Neural cell (in vitro differentiated cells): ENCODE measurements around the gene TEF. TPM values are rescaled to one million over a fixed set of nuclear protein-coding genes. Genes with fewer than 3 reads are reported as not detected.

Experiments
- H2AFZ ChIP-seq: fragments of 200-600, 300-800 bp; sonication (generic), shearing (Covaris generic); 2 replicates; pipeline ENCODE4 v1.6.0; 2014; ENCODE audit warnings: low read depth, mild to moderate bottlenecking, antibody characterized with exemption, low read length, moderate library complexity
- H3F3A ChIP-seq: fragments of 200-600 bp; shearing (Covaris generic); 2 replicates; pipeline ENCODE4 v1.6.1; 2016; ENCODE audit warnings: mild to moderate bottlenecking, moderate library complexity, mixed read lengths, antibody characterized with exemption, low read length; ENCODE audit not compliant: insufficient read depth, poor library complexity, severe bottlenecking
- H3K27ac ChIP-seq: fragments of 200-600, 300-800 bp; sonication (generic), shearing (Covaris generic); 2 replicates; pipeline ENCODE4 v1.5.1; 2014; ENCODE audit warnings: mild to moderate bottlenecking, low read length, moderate library complexity
- H3K27me3 ChIP-seq: fragments of 300-800, 200-600 bp; sonication (generic), shearing (Covaris generic); 2 replicates; pipeline ENCODE4 v1.6.0; 2014; ENCODE audit warnings: mild to moderate bottlenecking, low read depth, low read length, moderate library complexity; ENCODE audit not compliant: insufficient read depth
- H3K36me3 ChIP-seq: fragments of 300-800, 200-600 bp; sonication (generic), shearing (Covaris generic); 2 replicates; pipeline ENCODE4 v1.5.1; 2014; ENCODE audit warnings: mild to moderate bottlenecking, antibody characterized with exemption, low read length, moderate library complexity; ENCODE audit not compliant: insufficient read depth
- H3K4me2 ChIP-seq: fragments of 300-800, 200-600 bp; sonication (generic), shearing (Covaris generic); 2 replicates; pipeline ENCODE4 v1.6.0; 2014; ENCODE audit warnings: mild to moderate bottlenecking, low read length
- H3K4me3 ChIP-seq: fragments of 300-800, 200-600 bp; sonication (generic), shearing (Covaris generic); 2 replicates; pipeline ENCODE4 v1.5.1; 2014; ENCODE audit warnings: mild to moderate bottlenecking, low read length, moderate library complexity
- H3K79me2 ChIP-seq: fragments of 200-600 bp; shearing (Covaris generic); replicated peaks from 2 replicates; pipeline ENCODE4 v1.6.0; 2014; ENCODE audit warnings: mild to moderate bottlenecking, low read length, moderate library complexity; ENCODE audit not compliant: insufficient read depth
- H3K9ac ChIP-seq: fragments of 300-800, 200-600 bp; sonication (generic), shearing (Covaris generic); 2 replicates; pipeline ENCODE4 v1.6.1; 2016; ENCODE audit warnings: mild to moderate bottlenecking, low read length, mixed read lengths
- H3K9me2 ChIP-seq: fragments of 200-600 bp; shearing (Covaris generic); 2 replicates; pipeline ENCODE4 v1.6.1; 2016; ENCODE audit warnings: mild to moderate bottlenecking, low read length, mixed read lengths; ENCODE audit not compliant: insufficient read depth
- H3K9me3 ChIP-seq: fragments of 200-600, 300-800 bp; sonication (generic), shearing (Covaris generic); 2 replicates; pipeline ENCODE4 v1.6.1; 2016; ENCODE audit warnings: mild to moderate bottlenecking, mixed run types, low read length, moderate library complexity, mixed read lengths
- H4K20me1 ChIP-seq: fragments of 200-600 bp; shearing (Covaris generic); 2 replicates; pipeline ENCODE4 v1.6.1; 2016; ENCODE audit warnings: mild to moderate bottlenecking, mixed run types; ENCODE audit not compliant: insufficient read depth
- CTCF ChIP-seq: fragments of 450-650 bp; IDR thresholded peaks from 2 replicates; pipeline ENCODE4 v1.5.1; 2014; ENCODE audit warnings: antibody characterized with exemption, mild to moderate bottlenecking, moderate library complexity; ENCODE audit not compliant: poor library complexity, severe bottlenecking
- EP300 ChIP-seq: fragments of 450-650 bp; conservative IDR thresholded peaks from 2 replicates; pipeline ENCODE4 v1.6.1; 2014; ENCODE audit warnings: antibody characterized with exemption, mild to moderate bottlenecking, moderate library complexity; ENCODE audit not compliant: poor library complexity, severe bottlenecking
- EZH2 ChIP-seq: fragments of 200-600, 300-800 bp; shearing (Covaris generic), sonication (generic); IDR thresholded peaks from 2 replicates; pipeline ENCODE4 v1.6.1; 2014; ENCODE audit warnings: antibody characterized with exemption, low read length, borderline replicate concordance, mild to moderate bottlenecking; ENCODE audit not compliant: insufficient read depth, poor library complexity, severe bottlenecking
- MXI1 ChIP-seq: fragments of 450-650 bp; conservative IDR thresholded peaks from 2 replicates; pipeline ENCODE4 v1.6.1; 2014; ENCODE audit warnings: antibody characterized with exemption, mild to moderate bottlenecking; ENCODE audit not compliant: poor library complexity, severe bottlenecking
- POLR2AphosphoS5 ChIP-seq: IDR thresholded peaks from 2 replicates; pipeline ENCODE4 v1.6.1; 2012
- RAD21 ChIP-seq: fragments of 450-650 bp; conservative IDR thresholded peaks from 2 replicates; pipeline ENCODE4 v1.6.1; 2014; ENCODE audit warnings: antibody characterized with exemption, mild to moderate bottlenecking, moderate library complexity
- REST ChIP-seq: IDR thresholded peaks from 2 replicates; pipeline ENCODE4 v1.6.1; 2012; ENCODE audit warnings: borderline replicate concordance
- SMC3 ChIP-seq: fragments of 450-650 bp; conservative IDR thresholded peaks from 2 replicates; pipeline ENCODE4 v1.6.1; 2014; ENCODE audit warnings: antibody characterized with exemption, mild to moderate bottlenecking, moderate library complexity; ENCODE audit not compliant: poor library complexity
- TAF1 ChIP-seq: IDR thresholded peaks from 2 replicates; pipeline ENCODE4 v1.6.1; 2012; ENCODE audit warnings: low read depth
- polyA plus RNA-seq: library from polyadenylated mRNA; depleted of rRNA; stranded (reverse); fragments of >200 nt; gene quantifications from 2 replicates; pipeline ENCODE4 v1.2.3, GENCODE V29; 2014

TEF gene
- polyA plus RNA-seq, 1 donor from 2014 or later = 4.9 TPM

- Histone ChIP-seq H3K4me2 (no peak overlapping the region), H3K9me2 (no peaks in the 10 kb centered on the region), H3K27ac (no peak overlapping the region), H2AFZ (no peak overlapping the region), H3K9me3 (no peaks in the 10 kb centered on the region), H3F3A (no peaks in the 10 kb centered on the region), H3K4me3 (no peak overlapping the region), H4K20me1 (no peaks in the 10 kb centered on the region), H3K9ac (no peak overlapping the region), H3K27me3 (no peaks in the 10 kb centered on the region), H3K36me3 (no peaks in the 10 kb centered on the region), H3K79me2 (no peaks in the 10 kb centered on the region)
- TF ChIP-seq EZH2 (no peak), EP300 (no peak), REST (no peak), SMC3 (no peak), CTCF (no peak), POLR2AphosphoS5 (no peak), MXI1 (no peak), RAD21 (no peak), TAF1 (no peak)
These were observed 44.1 kb downstream of the TEF start for GRCh38 chr22:41425660-41426365.

- H3K9me2 ChIP-seq = no peaks in the 10 kb centered on the region
- H3K27ac ChIP-seq = no peak overlapping the region
- H3K79me2 ChIP-seq = no peaks in the 10 kb centered on the region
- H2AFZ ChIP-seq = no peak overlapping the region
- no peaks in the 10 kb centered on the region for H4K20me1 ChIP-seq
- TF ChIP-seq POLR2AphosphoS5 (no peak), MXI1 (no peak), CTCF (no peak), SMC3 (no peak), EP300 (no peak), EZH2 (no peak), REST (no peak), TAF1 (no peak)
- H3K36me3 ChIP-seq = no peaks in the 10 kb centered on the region
- no peaks in the 10 kb centered on the region for H3K9me3 ChIP-seq
- no peaks in the 10 kb centered on the region for H3K27me3 ChIP-seq
- H3K4me3 ChIP-seq = no peak overlapping the region
- no peaks in the 10 kb centered on the region for H3F3A ChIP-seq
- H3K4me2 ChIP-seq = no peak overlapping the region
- no peak overlapping the region for H3K9ac ChIP-seq
These were observed 47.6 kb downstream of the TEF start for GRCh38 chr22:41429232-41429950.
